ENCODE measurements around the gene SLC11A1.

The SLC11A1 gene

DNA sequence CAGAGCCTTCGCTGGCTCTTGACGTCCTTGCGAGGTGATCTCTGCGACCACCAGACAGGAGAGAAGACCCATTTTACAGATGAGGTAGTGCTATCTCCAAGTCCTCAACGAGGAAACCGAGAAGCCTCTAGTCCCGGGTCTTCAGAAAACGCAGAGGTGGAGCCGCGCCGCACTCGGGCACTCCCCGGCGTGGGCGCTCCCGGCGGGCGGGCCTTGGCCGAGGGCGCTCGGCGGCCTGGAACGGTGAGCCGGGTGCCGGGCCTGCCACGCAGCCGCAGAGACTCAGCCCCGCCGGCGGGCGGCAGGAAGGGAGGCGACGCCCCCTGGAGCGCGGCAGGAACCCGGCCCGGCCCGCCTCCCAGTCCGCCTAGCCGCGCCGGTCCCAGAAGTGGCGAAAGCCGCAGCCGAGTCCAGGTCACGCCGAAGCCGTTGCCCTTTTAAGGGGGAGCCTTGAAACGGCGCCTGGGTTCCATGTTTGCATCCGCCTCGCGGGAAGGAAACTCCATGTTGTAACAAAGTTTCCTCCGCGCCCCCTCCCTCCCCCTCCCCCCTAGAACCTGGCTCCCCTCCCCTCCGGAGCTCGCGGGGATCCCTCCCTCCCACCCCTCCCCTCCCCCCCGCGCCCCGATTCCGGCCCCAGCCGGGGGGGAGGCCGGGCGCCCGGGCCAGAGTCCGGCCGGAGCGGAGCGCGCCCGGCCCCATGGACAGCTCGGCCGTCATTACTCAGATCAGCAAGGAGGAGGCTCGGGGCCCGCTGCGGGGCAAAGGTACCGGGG, 17.5 kb downstream of the SLC11A1 start, which contains the start of gene CTDSP1 (continued):
- TF ChIP-seq ZNF645 (tag by site-specific recombination; IDR thresholded peaks at IDR 0.05) (no peak), ZSCAN23 (tag by site-specific recombination; IDR thresholded peaks at IDR 0.05) (no peak), ZNF10 (tag by site-specific recombination; IDR thresholded peaks at IDR 0.05) (no peak), ZXDB (tag by site-specific recombination; IDR thresholded peaks at IDR 0.05) (0 out of 2 replicates have a peak, but pooled peaks have one; percentile 1), ZBTB1 (tag by site-specific recombination; IDR thresholded peaks at IDR 0.05) (no peak), ZNF175 (tag by site-specific recombination; IDR thresholded peaks at IDR 0.05) (no peak), ZNF311 (tag by site-specific recombination; IDR thresholded peaks at IDR 0.05; ENCODE audit: borderline replicate concordance) (no peak), TRIM28 (IDR thresholded peaks at IDR 0.05; ENCODE audit: borderline replicate concordance, low read length) (no peak), ZNF140 (tag by site-specific recombination; IDR thresholded peaks at IDR 0.05) (no peak), ZBTB48 (tag by site-specific recombination; IDR thresholded peaks at IDR 0.05) (peak; percentile 83), MEIS1 (CRISPR knock-in tag; IDR thresholded peaks at IDR 0.05; ENCODE audit: borderline replicate concordance) (no peak), ZNF677 (tag by site-specific recombination; IDR thresholded peaks at IDR 0.05) (no peak), HOXC10 (CRISPR knock-in tag; IDR thresholded peaks at IDR 0.05) (0 out of 2 replicates have a peak, but pooled peaks have one; percentile 19), IKZF3 (tag by site-specific recombination; IDR thresholded peaks at IDR 0.05) (peak; percentile 60), ZNF658 (tag by site-specific recombination; IDR thresholded peaks at IDR 0.05) (no peak), ZNF837 (tag by site-specific recombination; IDR thresholded peaks at IDR 0.05) (no peak), ZNF623 (tag by site-specific recombination; IDR thresholded peaks at IDR 0.05) (no peak), ZNF768 (tag by site-specific recombination; IDR thresholded peaks at IDR 0.05) (no peak), ZNF350 (tag by site-specific recombination; IDR thresholded peaks at IDR 0.05) (no peak), ZFP37 (tag by site-specific recombination; IDR thresholded peaks at IDR 0.05) (no peak), ZNF561 (tag by site-specific recombination; IDR thresholded peaks at IDR 0.05; ENCODE audit: borderline replicate concordance) (peak; percentile 71; the same call in 1 of the 2 replicates), ZNF501 (tag by site-specific recombination; IDR thresholded peaks at IDR 0.05) (no peak), ZFP41 (tag by site-specific recombination; IDR thresholded peaks at IDR 0.05; ENCODE audit: borderline replicate concordance) (no peak), BCL11B (tag by site-specific recombination; IDR thresholded peaks at IDR 0.05; ENCODE audit: low read depth) (no peak), ZNF426 (tag by site-specific recombination; IDR thresholded peaks at IDR 0.05) (no peak), ZFP69B (tag by site-specific recombination; IDR thresholded peaks at IDR 0.05) (peak; percentile 99), ZNF221 (tag by site-specific recombination; IDR thresholded peaks at IDR 0.05; ENCODE audit: borderline replicate concordance) (no peak), ZNF112 (tag by site-specific recombination; IDR thresholded peaks at IDR 0.05) (no peak), ZNF148 (tag by site-specific recombination; IDR thresholded peaks at IDR 0.05; ENCODE audit: borderline replicate concordance) (no peak)
- TF ChIP-seq, protein P1, sequence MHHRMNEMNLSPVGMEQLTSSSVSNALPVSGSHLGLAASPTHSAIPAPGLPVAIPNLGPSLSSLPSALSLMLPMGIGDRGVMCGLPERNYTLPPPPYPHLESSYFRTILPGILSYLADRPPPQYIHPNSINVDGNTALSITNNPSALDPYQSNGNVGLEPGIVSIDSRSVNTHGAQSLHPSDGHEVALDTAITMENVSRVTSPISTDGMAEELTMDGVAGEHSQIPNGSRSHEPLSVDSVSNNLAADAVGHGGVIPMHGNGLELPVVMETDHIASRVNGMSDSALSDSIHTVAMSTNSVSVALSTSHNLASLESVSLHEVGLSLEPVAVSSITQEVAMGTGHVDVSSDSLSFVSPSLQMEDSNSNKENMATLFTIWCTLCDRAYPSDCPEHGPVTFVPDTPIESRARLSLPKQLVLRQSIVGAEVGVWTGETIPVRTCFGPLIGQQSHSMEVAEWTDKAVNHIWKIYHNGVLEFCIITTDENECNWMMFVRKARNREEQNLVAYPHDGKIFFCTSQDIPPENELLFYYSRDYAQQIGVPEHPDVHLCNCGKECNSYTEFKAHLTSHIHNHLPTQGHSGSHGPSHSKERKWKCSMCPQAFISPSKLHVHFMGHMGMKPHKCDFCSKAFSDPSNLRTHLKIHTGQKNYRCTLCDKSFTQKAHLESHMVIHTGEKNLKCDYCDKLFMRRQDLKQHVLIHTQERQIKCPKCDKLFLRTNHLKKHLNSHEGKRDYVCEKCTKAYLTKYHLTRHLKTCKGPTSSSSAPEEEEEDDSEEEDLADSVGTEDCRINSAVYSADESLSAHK (tag by site-specific recombination; IDR thresholded peaks at IDR 0.05): peak; percentile 99
- TF ChIP-seq, protein P2, sequence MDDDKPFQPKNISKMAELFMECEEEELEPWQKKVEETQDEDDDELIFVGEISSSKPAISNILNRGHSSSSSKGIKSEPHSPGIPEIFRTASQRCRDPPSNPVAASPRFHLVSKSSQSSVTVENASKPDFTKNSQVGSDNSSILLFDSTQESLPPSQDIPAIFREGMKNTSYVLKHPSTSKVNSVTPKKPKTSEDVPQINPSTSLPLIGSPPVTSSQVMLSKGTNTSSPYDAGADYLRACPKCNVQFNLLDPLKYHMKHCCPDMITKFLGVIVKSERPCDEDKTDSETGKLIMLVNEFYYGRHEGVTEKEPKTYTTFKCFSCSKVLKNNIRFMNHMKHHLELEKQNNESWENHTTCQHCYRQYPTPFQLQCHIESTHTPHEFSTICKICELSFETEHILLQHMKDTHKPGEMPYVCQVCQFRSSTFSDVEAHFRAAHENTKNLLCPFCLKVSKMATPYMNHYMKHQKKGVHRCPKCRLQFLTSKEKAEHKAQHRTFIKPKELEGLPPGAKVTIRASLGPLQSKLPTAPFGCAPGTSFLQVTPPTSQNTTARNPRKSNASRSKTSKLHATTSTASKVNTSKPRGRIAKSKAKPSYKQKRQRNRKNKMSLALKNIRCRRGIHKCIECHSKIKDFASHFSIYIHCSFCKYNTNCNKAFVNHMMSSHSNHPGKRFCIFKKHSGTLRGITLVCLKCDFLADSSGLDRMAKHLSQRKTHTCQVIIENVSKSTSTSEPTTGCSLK (tag by site-specific recombination; IDR thresholded peaks at IDR 0.05): no peak
- TF ChIP-seq, protein P3, sequence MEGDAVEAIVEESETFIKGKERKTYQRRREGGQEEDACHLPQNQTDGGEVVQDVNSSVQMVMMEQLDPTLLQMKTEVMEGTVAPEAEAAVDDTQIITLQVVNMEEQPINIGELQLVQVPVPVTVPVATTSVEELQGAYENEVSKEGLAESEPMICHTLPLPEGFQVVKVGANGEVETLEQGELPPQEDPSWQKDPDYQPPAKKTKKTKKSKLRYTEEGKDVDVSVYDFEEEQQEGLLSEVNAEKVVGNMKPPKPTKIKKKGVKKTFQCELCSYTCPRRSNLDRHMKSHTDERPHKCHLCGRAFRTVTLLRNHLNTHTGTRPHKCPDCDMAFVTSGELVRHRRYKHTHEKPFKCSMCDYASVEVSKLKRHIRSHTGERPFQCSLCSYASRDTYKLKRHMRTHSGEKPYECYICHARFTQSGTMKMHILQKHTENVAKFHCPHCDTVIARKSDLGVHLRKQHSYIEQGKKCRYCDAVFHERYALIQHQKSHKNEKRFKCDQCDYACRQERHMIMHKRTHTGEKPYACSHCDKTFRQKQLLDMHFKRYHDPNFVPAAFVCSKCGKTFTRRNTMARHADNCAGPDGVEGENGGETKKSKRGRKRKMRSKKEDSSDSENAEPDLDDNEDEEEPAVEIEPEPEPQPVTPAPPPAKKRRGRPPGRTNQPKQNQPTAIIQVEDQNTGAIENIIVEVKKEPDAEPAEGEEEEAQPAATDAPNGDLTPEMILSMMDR (tag by site-specific recombination; IDR thresholded peaks at IDR 0.05): no peak
